ENCODE data around the gene FUCA1.
A peak's percentile ranks its signal among the peaks of the same experiment; 100 is the strongest.
"Not testable (repeated sequence)": the region's sequence is repeated elsewhere in the genome, so short reads cannot be mapped to it uniquely, and the experiment has no call there.

FUCA1 gene

DNA sequence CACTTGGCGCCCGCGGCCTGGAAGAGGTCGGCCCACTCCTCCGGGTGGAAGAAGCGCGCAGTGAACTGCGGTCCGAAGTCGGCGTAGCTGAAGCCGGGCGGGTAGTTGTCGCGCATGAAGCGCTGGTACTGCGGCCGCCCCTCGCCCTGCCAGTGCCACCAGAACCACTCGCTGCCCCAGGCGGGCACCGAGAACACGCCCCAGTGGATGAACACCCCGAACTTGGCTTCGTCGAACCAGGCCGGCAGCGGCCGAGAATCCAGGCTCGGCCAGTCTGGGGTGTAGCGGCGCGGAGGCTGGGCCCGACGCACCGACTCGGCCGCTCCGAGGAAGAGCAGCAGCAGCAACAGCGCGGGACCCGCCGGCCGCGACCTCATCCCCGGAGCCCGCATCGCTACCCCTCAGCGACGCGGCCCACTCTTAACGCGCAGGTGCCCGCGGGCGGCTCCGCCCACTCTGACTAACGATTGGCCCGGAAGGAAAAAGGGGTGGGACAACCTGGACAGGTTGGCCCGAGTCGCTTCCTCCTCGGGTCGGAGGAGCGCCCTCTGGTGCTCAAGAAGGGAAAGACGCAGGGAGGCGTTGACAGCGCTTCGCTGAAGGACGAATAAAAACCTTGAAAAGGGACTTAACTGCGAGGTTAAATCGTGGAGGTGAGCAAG, at the start of gene FUCA1:
TSS of gene FUCA1 (minus strand) at position 396 of the 662 bp plus-strand sequence. CDS start at position 392, 4 bp downstream.
- peak; percentile 96 for DNase-seq

GRCh38 chr1:23916209-23917131, 48.4 kb upstream of the FUCA1 start:
- peak; percentile 68 for DNase-seq

- no peak for DNase-seq
These were observed 47.4 kb upstream of the FUCA1 start for GRCh38 chr1:23915466-23915865.

- DNase-seq: no peak
These were observed 46.8 kb upstream of the FUCA1 start for GRCh38 chr1:23914921-23915320.

- DNase-seq: no peak
These were observed 45.3 kb upstream of the FUCA1 start, which contains the start of gene CNR2 for GRCh38 chr1:23913212-23913880. Gene CNR2 (minus strand): TSS chr1:23913362. CDS start chr1:23875617, 37,745 bp downstream.

DNA sequence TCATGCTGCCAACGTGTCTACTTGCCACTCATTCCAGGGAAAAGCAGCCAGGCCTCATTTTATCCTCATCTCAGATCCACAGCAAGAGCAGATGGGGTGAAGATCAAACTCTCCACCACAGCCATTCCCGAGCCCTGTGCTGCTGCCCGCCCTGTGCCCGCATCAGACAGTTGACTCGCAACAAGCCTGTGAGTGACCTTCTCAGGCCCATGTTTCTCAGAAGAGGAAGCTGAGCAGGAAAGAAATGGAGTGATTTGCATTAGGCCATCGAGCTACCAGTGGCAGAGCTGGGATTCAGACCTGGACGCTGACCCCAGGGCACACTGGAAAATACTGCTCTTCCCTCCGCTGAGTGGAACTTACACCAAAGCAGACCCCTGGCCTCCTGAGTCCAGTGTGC, 43.8 kb upstream of the FUCA1 start:
- no peak for DNase-seq

DNA sequence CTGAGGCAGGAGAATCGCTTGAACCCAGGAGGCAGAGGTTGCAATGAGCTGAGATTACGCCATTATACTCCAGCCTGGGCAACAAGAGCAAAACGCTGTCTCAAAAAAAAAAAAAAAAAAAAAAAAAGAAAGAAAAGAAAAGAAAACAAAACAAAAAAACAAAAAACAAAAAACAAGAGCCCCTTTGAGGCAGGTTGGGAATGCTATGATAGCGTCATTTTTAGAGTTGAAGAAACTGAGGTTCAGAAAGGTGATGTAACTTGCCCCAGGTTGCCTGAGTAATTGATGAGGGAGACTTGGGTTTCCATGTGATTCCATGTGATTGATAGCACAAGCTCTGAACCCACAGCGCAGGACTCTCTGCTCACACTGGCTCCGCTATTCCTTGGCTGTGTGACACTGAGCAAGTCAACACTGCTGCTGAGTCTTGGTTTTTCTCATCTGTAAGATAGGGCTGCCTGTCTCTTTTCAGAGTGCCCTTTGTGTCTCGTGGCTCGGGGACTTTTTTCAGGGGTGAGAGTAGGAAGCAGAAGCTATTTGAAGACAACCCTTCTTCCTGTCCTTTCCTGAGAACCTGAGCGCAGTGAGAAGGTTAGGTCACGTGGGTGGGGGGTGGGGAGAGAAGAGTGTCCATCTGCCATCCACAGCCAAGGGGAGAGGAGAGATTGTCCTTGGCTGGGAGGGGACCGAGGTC, 42.6 kb upstream of the FUCA1 start:
- no peak for DNase-seq

- no peak for DNase-seq
These were observed 42.1 kb upstream of the FUCA1 start for GRCh38 chr1:23910144-23910543.

DNA sequence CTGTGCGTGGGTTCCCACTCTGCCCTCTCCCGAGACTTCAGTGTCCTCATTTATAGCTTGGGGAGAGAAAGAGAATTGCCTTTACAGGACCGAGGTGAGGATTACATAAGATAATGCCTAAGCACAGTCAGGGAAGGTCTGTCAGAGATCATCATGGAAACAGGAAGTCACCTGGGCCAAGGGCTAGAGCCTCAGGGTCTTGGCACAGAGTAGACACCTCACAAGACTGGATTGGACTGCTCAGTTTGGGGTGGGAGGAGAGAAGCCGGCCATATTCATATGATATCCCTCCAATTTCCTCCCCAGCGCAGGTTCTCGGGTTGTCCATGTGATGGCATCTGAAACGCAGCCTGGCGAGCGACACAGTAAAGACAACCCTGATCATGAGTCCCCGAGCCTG, 41.3 kb upstream of the FUCA1 start:
- no peak for DNase-seq

GRCh38 chr1:23908453-23909341, 40.6 kb upstream of the FUCA1 start:
- no peak for DNase-seq

DNA sequence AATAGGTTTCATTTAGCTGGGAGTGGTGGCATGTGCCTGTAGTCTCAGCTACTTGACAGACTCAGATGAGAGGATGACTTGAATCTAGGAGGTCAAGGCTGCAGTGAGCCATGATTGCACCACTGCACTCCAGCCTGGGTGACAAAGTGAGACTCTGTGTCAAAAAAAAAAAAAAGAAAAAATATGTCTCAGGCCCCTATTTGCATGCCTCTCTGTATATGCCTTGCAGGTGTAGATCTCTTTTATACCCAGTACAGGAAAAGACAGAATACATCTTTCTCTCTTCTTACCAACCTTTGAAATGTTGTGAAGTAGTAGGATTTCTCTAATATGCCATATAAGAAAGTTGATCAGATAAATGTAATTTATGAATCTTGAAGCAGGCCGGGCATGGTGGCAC, 38.6 kb upstream of the FUCA1 start:
- DNase-seq: no peak

GRCh38 chr1:23905461-23906025, 37.5 kb upstream of the FUCA1 start:
- no peak for DNase-seq

DNA sequence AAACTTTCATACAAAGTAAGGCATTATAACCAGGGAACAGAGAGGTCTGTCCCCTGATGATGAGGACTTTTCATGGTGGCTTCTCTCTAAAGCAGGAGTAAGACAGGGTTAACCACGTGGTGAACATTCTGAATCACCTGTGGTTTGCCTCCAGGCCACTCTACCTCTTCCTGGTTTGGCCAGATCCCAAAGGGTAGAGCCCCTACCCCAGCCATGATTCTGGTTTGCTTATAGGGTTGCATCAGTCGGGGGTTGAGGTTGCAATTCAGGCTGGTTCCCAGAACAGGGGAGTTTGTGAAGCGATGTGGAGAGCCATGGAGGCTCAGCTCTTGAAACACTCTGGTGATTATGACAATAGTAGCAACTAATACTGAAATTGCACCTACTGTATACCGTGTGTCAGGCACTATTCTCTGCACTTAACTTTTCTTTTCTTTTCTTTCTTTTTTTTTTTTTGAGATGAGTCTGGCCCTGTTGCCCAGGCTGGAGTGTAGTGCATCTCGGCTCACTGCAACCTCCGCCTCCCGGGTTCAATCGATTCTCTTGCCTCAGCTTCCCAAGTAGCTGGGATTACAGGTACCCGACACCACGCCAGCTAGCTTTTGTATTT, 36.8 kb upstream of the FUCA1 start:
- DNase-seq: no peak

DNA sequence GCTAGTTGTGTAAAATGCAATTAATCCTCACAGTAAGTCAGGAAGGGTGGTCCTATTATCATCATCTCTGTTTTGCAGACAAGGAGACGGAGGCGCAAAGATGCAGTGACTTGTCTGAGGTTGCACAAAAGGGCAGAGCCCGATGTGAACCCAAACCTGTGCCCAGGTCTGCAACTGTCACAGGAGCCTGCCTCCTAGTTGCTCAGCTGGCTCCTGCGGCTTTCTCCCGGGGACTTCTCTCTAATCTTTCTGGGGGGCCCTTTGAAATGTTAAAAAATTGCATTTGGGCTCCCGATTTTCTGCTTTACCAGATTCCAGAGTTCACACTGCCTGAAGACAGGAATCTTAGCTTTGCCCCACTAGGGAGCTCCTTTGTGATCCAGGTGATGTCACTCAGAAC, 35.7 kb upstream of the FUCA1 start:
- DNase-seq: no peak

DNA sequence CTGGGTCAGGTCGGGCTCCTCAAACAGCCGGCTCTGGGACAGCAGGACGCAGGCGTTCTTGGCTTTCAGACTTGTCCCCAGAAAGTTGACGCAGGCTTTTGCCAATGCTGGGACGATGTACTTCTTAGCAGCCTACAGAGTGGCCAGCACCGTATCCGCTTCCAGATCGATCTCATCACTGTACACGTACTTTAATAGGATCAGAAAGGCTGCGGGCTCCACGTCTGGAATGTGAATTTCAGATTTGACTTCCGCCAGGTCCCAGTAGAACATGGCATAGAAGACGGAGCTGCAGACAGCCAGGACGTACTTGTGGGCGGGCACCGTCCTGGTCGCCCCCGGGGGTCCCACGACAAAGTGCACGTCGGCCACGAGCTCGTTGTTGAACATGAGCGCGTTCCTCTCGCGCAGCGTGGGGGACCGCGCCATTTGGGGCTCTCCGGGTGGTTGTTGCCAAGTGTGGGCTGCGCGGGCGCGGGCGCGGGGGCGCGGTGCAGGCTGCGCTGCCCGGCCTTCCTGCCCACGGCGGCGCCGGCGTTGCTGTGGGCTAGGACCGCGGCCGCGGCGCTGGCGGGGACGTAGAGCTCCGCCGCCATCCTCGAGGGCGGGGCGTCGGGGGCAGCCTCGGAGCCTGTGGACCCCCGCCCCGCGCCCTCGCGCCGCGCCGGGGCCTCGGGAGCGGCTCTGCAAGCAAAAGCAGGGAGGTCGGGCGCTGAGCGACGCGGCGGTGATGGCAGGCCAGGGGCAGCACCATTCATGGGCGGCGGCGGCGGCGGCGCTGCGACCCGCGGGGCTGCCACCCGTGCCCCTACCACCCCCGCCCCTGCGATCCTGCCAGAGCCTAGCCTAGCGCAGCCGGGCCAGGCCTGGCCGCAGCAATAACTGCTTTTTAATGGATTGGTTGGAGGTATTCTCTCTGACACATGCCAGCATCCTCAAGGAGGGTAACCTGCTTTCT, 34.5 kb upstream of the FUCA1 start:
- peak; percentile 69 for DNase-seq

DNA sequence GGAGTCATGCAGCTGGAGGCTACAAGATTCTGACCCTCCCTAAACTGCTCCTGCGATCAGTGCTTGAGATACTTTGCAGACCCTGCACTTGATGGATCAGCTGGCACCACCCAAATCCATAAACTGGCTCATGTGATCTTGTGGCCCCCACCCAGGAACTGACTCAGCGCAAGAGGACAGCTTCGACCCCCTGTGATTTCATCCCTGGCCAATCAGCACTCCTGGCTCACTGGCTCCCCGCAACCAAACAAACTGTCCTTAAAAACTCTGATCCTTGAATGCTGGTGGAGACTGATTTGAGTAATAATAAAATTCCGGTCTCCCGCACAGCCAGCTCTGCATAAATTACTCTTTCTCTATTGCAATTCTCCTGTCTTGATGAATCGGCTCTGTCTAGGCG, 31.9 kb upstream of the FUCA1 start:
- not testable (repeated sequence) for DNase-seq

GRCh38 chr1:23899070-23899469, 31.0 kb upstream of the FUCA1 start:
- DNase-seq: no peak

DNA sequence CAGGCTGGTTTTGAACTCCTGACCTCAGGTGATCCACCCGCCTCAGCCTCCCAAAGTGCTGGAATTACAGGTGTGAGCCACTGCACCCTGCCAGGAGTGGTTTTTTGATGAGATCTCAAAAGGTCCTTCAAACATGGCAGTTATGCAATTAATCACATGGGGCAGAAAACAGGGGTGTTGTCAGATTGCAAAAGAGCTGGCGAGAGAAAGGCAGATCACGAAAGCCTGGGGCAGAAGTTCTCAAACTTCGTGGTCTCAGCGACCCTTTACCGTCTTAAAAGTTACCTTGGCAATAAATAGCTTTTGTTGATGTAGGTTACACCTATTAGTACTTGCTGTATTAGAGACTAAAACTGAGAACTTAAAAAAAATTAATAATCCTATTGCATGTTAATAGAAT, 29.0 kb upstream of the FUCA1 start:
- DNase-seq: no peak

GRCh38 chr1:23896491-23896890, 28.4 kb upstream of the FUCA1 start:
- no peak for DNase-seq

DNA sequence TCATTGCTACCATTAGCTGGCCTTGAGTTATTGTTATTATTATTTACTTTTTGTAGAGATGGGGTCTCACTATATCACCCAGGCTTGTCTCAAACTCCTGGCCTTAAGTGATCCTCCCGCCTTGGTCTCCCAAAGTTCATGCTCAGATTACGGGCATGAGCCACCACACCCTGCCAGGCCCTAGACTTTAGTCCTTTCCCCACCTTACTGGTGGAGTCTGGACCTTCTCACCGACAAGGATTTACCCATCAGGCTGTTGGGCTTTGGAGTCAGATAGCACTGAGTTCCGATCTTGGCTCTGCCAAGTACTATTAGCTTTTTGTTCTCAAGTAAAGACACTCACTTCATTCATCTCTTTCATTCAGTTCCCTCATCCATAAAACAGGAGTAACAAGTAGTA, 27.9 kb upstream of the FUCA1 start:
- no peak for DNase-seq

Measured in retina (tissue), 1 donor.